Stomach (tissue), 4 donors: ENCODE results near the gene ZNF831.

Experiments
- CTCF ChIP-seq, 7 experiments: fragments of 450-650 bp in 4 of 7; fragments of 200-600 bp in 3 of 7; sonication (generic) in 3 of 7; IDR thresholded peaks; one replicate each; pipeline ENCODE4 v1.5.1; 2016 to 2019; ENCODE audit warnings: antibody characterized with exemption in 7 of 7, control low read depth in 2 of 7, mild to moderate bottlenecking in 1 of 7
- EP300 ChIP-seq: sonication (generic); formaldehyde crosslinking; IDR thresholded peaks from one replicate; pipeline ENCODE4 v1.6.1; 2017; ENCODE audit warnings: antibody characterized with exemption
- POLR2A ChIP-seq, 4 donors: fragments of 450-650 bp; IDR thresholded peaks; one replicate each; pipeline ENCODE4 v1.6.1; 2016; ENCODE audit warnings: antibody characterized with exemption in 4 of 4, control low read depth in 2 of 4, mild to moderate bottlenecking in 1 of 4, moderate library complexity in 1 of 4
- POLR2AphosphoS5 ChIP-seq, 3 donors: sonication (generic); formaldehyde crosslinking; IDR thresholded peaks; one replicate each; pipeline ENCODE4 v1.6.1; 2016; ENCODE audit warnings: antibody characterized with exemption in 3 of 3

GRCh38 chr20:59125332-59125731 lies 38.3 kb upstream of the ZNF831 start:
- TF ChIP-seq CTCF (IDR thresholded peaks at IDR 0.05) (no peak), POLR2A (IDR thresholded peaks at IDR 0.05) (no peak), POLR2AphosphoS5 (IDR thresholded peaks at IDR 0.05) (no peak), EP300 (no peak)
